NCI-H1436 (cell line): Measurements from ENCODE around the gene CLSTN1.

Experiments
- DNase-seq: peaks from one replicate; lab custom pipeline; 2025; lab: John Stamatoyannopoulos, UW

The CLSTN1 gene

GRCh38 chr1:9711466-9712020, 112.2 kb downstream of the CLSTN1 start:
- DNase-seq: no peak

- DNase-seq: no peak
Measured at GRCh38 chr1:9710037-9710436, 113.7 kb downstream of the CLSTN1 start.

DNA sequence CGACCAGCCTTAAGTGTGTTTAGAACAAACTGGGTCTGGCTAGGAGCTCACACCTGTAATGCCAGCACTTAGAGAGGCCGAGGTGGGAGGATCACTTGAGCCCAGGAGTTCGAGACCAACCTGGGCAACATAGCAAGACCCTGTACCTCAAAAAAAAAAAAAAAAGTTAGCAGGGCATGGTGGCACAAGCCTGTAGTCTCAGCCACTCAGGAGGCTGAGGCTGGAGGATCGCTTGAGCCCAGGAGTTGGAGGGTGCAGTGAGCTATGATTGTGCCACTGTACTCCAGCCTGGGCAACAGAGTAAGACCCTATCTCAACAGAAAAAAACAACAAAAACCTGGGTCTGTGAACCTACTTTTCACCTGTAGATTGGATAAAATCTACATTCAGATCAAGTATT, 117.6 kb downstream of the CLSTN1 start:
- DNase-seq: no peak

DNA sequence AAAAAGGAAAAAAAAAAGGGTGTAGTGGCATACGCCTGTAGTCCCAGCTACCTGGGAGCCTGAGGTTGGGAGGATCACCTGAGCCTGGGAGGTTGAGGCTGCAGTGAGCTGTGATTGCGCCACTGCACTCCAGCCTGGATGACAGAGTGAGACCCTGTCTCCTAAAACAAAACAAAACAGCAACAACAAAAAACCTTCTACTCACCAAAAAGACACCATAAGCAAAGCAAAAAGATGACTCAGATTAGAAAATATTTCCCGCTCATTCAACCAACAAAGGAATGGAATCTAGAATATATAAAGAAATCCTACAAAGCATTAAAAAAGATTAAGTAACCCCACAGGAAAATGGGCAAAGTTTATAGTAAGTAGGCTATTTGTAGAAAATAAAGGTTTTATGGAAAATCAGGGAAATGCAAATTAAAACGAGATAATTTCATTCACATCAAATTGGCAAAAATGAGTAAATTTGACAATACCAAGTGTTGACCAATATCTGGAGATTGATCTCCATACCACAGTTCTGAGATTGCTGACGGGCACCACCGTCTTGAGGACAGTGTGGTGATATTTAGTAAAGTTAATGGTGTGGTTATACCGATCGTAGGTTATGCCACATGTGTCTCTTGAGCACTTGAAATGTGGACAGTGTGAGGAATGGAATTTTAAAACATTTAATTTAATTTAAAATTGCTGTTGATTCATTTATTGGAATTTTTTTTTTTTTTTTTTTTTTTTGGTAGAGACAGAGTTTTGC, 118.2 kb downstream of the CLSTN1 start:
- DNase-seq: no peak

DNA sequence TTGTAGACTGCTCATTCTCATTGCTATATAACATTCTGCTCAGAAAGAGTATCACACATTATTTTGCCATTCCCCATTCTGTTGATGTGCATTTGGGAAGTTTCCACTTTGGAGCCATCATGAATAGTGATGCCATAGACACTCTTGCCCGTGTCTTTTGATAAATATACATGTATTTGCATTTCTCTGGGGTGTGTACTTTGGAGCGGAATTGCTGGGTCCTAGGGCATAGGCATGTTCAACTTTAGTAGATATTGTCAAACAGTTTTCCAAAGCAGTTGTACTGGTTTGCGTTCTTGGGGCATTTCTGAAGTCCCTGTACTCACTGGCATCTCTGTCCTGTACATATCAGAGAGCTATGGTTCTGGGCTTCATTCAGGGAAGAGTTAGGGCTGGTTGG, 120.1 kb downstream of the CLSTN1 start:
- DNase-seq: no peak

DNA sequence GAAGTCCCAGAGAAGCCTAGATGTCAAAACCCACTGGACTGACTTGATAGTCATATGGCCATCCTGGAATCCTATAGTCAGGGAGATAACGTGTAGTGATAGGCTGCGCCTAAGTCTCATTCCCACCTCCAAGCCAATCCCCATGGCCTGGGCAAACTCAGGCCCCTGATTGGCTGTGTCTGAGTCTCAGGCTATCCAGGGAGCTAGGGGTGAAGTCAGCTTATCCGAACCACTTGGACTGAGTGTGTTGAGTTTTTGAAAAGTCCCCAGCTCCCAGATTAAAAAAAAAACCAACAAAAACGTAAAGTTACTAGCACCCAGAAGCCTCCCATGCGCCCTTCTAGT, 120.6 kb downstream of the CLSTN1 start:
- DNase-seq: no peak

- no peak for DNase-seq
Measured at GRCh38 chr1:9701665-9702064, 122.1 kb downstream of the CLSTN1 start.

DNA sequence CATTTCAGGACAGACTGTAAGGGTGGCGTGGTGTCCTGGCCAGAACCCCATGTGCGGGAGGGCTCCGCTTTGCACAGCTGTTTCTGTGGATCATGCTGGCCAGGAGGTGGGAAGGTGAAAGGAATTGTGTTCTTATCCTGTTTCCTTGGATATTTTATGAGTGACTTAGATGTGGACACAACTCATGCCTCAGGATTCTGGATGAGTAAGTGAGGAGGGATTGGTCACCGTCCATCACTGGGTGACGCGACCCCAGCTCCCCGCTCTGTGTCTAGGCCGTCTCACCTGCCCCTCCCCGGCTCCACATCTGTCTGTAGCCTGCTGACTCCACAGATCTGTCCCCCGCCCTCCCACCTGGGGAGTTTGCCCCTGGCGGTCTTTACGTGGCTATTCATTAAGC, 123.4 kb downstream of the CLSTN1 start:
- no peak for DNase-seq

GRCh38 chr1:9699361-9699760, 124.4 kb downstream of the CLSTN1 start:
- no peak for DNase-seq

DNA sequence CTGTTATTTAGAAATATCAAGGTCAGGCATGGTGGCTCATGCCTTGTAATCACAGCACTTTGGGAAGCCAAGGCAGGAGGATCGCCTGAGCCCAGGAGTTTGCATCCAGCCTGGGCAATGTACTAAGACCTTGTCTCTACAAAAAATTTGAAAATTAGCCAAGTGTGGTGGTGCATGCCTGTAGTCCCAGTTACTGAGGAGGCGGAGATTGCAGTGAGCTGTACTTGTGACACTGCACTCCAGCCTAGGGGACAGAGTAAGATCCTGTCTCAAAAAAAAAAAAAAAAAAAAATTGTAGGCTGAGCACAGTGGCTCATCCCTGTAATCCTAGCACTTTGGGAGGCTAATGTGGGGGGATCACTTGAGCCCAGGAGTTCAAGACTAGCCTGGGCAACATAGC, 127.0 kb downstream of the CLSTN1 start:
- DNase-seq: no peak

GRCh38 chr1:9691691-9692090, 132.1 kb downstream of the CLSTN1 start:
- DNase-seq: no peak

DNA sequence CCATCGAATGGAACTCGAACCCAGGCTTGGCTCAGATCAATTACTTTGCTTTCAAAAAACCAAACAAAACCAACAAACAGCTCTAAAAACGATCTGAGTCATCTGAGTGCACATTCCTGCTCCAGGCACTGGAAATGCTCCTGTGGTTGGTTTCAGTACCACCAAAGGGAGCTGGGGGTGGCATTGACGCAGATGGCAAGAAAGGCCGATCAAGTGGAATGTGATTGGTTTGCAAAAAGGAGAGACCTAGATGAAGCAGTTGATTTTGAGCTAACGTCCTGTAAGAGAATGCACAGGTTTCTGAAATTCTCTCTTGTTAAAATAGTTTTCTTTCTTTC, 132.7 kb downstream of the CLSTN1 start:
- DNase-seq: no peak

DNA sequence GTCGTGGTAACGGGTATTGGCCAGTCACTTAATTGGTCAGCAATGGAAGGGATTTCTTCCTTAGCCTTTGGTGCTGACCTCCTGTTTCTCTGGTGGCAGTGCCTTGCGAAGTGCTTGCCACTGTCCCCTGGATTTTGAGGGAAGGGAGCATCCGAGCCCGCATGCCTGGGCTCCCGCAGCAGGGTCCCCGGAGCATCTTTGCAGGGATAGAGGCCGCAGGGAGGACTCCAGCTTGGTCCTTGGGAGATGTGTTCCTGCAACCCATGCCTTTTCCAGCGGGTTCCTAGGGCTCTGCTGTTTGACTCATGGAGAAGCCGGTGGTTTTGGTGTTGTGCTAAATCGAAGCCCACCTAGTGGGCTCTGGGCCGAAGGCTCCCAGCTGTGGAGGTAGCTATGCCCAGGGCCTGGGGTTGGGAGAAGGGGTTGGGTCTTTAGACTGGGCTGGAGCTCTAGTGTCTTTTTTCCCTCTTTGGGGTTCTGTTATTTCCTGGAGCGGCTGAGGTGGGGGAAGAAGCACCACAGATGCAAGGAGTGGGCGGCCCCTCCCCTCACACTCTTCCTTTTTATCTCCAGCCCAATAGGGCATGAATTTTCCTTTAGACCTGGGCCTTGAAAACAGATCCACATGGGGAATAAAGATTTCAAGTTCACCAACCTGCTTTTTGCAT, 133.2 kb downstream of the CLSTN1 start:
- DNase-seq: no peak

DNA sequence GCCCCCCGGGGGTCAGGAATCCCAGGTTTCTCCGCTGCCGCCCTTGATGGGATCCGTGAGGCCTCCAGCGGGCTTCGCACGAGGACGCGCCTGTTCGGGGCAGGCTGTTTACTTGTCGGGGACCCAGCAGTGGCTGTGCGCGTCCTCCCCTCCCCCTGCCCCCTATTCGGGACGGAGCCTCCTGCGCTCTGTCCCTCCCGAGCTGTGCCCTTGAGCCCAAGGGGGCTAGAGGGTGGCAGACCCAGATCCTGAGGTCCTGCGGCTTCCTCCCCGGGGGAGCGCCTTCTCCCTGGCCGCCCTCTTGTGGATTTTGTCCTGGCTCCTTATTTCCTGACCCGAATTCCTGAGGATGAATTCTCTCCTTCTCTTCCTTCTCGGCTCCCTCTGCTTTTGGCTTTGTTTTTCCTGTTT, 133.8 kb downstream of the CLSTN1 start:
- no peak for DNase-seq

- DNase-seq: peak; percentile 54
Measured at GRCh38 chr1:9689011-9689706, 134.6 kb downstream of the CLSTN1 start.

DNA sequence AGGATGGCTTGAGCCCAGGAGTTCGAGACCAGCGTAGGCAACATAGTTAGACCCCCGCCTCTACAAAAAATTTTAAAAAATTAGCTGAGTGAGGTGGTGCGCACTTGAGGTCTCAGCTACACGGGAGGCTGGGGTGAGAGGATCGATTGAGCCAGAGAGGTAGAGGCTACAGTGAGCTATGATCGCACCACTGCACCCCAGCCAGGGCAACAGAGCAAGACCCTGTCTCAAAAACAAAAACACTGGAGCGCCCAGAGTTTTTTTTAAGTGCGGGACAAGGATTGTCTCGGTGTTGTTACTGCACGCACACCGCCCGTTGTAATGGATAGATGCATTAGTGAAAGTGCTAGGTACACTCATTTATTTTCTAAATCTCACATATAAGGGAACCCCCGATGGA, 135.2 kb downstream of the CLSTN1 start:
- no peak for DNase-seq

- DNase-seq: no peak
Measured at GRCh38 chr1:9687874-9688582, 135.7 kb downstream of the CLSTN1 start.

GRCh38 chr1:9687120-9687873, 136.5 kb downstream of the CLSTN1 start:
- peak; percentile 61 for DNase-seq

- no peak for DNase-seq
Measured at GRCh38 chr1:9684801-9685200, 139.0 kb downstream of the CLSTN1 start.

GRCh38 chr1:9680828-9681227, 142.9 kb downstream of the CLSTN1 start:
- DNase-seq: no peak

DNA sequence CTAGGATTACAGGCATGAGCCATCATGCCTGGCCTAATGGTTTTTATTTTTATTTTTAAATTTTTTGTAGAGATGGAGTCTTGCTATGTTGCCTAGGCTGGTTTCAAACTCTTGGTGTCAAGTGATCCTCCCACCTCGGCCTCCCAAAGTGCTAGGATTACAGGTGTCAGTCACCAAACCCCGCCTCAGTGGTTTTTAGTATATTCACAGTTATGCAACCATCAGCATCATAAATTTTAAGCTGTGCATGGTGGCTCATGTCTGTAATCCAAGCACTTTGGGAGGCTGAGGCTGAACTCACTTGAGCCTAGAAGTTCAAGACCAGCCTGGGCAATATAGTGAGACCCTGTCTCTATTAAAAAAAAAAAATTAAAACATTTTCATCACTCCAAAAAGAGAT, 143.7 kb downstream of the CLSTN1 start:
- no peak for DNase-seq
